Endothelial cell of coronary artery (primary cell): ENCODE measurements around the gene MTLN. TPM values are rescaled to one million over a fixed set of nuclear protein-coding genes. Genes with fewer than 3 reads are reported as not detected.

Experiments
- total RNA-seq: library from RNA; depleted of rRNA; stranded (reverse); fragments of >200 nt; gene quantifications from 2 replicates; pipeline ENCODE4 v1.2.3, GENCODE V29; 2014

Gene MTLN
- total RNA-seq, result 70.8 and 72.5 TPM in 2 replicates

GRCh38 chr2:110211938-110212858 is at the start of gene MTLN:
MTLN (minus strand) TSS chr2:110212547; CDS start chr2:110212525, 22 bp downstream.

DNA sequence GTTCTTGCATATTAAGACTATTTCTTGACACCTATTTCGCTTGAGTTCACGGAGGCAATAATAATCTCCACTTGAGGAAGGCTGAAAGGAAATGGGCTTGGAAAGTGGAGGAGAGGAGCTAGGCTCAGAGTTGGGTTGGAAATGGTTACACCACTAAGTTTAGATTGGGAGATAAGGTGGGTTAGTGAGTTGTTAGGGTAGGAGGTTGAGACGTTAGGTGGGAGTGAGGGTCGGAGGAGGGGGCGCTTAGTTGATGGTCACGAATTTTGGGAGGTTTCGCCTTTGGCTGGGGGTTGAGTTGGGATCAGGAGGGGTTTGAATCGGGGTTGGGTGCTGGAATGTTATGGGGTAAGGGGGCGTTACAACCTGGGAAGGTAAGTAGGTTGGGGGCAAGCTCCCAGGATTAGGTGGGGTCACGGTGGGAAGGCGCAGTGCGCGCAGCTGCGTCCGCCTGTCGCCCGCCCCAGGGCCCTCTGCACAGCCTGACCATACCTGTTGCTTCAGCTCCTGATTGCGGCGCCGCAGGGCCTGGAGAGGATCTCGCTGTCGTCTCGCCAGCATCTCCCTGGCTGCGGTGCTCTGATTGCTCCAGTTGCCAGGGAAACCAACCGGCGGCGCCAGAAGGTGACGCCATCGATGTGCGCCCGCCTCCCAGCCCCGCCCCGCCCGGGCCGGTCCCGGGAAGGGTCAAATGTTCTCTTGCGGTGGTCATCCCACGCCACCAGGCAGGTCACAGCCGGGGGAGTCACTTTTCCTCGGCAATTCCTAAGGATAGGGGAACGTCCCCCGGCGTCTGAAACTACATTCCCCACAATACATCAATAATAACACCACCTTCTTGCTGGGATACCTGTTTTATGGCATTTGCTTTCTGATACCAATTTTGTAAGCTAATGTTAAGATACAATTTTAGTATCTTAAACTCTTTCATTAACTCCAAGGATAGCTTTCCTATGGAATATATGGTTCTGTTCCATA is 7.7 kb downstream of the MTLN start, which contains the start of gene NPHP1:
Gene NPHP1, minus strand, starts transcription at position 606 of the 978 bp plus-strand sequence. Its CDS starts 45 bp downstream, at position 561.

Other genes with a start within 250 kb of the MTLN start
- 21.3 and 37.5 TPM in 2 replicates for gene MALL, start 96.7 kb downstream of the MTLN start, total RNA-seq
- gene NPHP1, start 7.5 kb downstream of the MTLN start, total RNA-seq, result 2.7 and 4.3 TPM in 2 replicates